Vagina (tissue), 2 donors: Measurements from ENCODE around the gene TRMT44. TPM values are rescaled to one million over a fixed set of nuclear protein-coding genes. Genes with fewer than 3 reads are reported as not detected.

Source experiments
- DNase-seq, 2 donors: peaks; one replicate each; pipeline ENCODE4 v3.0.0-alpha.2; 2017; ENCODE audit errors: extremely low spot score in 2 of 2
- H3K27ac ChIP-seq: fragments of 200-600 bp; sonication (generic); one replicate; pipeline ENCODE4 v1.5.1; 2019
- H3K27me3 ChIP-seq: fragments of 200-600 bp; sonication (generic); one replicate; pipeline ENCODE4 v1.5.1; 2019
- H3K36me3 ChIP-seq, 2 donors: fragments of 200-600 bp; sonication (generic); one replicate each; pipeline ENCODE4 v1.5.1; 2017 to 2019
- H3K4me1 ChIP-seq: fragments of 200-600 bp; sonication (generic); one replicate; pipeline ENCODE4 v1.5.1; 2019
- H3K4me3 ChIP-seq, 2 donors: fragments of 200-600 bp; sonication (generic); 1 replicate in 1 of 2; 2 replicates in 1 of 2; pipeline ENCODE4 v1.5.1; 2016 to 2019
- H3K9me3 ChIP-seq: fragments of 200-600 bp; sonication (generic); one replicate; pipeline ENCODE4 v1.5.1; 2019
- CTCF ChIP-seq, 3 experiments: fragments of 450-650 bp in 2 of 3; fragments of 200-600 bp in 1 of 3; sonication (generic) in 1 of 3; IDR thresholded peaks; one replicate each; pipeline ENCODE4 v1.5.1; 2017 to 2019; ENCODE audit warnings: antibody characterized with exemption in 3 of 3, mild to moderate bottlenecking in 2 of 3, moderate library complexity in 2 of 3
- POLR2A ChIP-seq, 2 donors: fragments of 450-650 bp; IDR thresholded peaks; one replicate each; pipeline ENCODE4 v1.6.1; 2017; ENCODE audit warnings: antibody characterized with exemption in 2 of 2, mild to moderate bottlenecking in 2 of 2, moderate library complexity in 2 of 2
- POLR2AphosphoS5 ChIP-seq, 2 donors: sonication (generic); formaldehyde crosslinking; IDR thresholded peaks; one replicate each; pipeline ENCODE4 v1.9.0; 2017; ENCODE audit warnings: antibody characterized with exemption in 2 of 2, mild to moderate bottlenecking in 2 of 2, low read depth in 1 of 2; ENCODE audit not compliant: insufficient read depth in 1 of 2
- intact Hi-C: fragments of 100-400 bp; cut with DNase I; formaldehyde crosslinking; loops from one replicate; pipeline ENCODE4 v1.15.1; 2023
- small RNA-seq: library from RNA; depleted of rRNA; stranded (forward); fragments of <200 nt; gene quantifications from one replicate; pipeline ENCODE3, GENCODE V24; 2016
- total RNA-seq: library from RNA; depleted of rRNA; stranded (reverse); fragments of >200 nt; gene quantifications from one replicate; pipeline ENCODE4 v1.2.3, GENCODE V29; 2016

The TRMT44 gene
- total RNA-seq, 1 donor from 2014 or later, result 19.2 TPM

- Histone ChIP-seq H3K4me1 (peaks cover 14% of the 10 kb centered on the region), H3K27ac (no peak overlapping the region), H3K4me3 (no peak overlapping the region), H3K36me3 (no peaks in the 10 kb centered on the region), H3K9me3 (no peaks in the 10 kb centered on the region), H3K27me3 (no peaks in the 10 kb centered on the region)
- no peak for TF ChIP-seq CTCF (IDR thresholded peaks at IDR 0.05)
- TF ChIP-seq POLR2A (IDR thresholded peaks at IDR 0.05), result no peak
- TF ChIP-seq POLR2AphosphoS5 (IDR thresholded peaks at IDR 0.05; ENCODE audit: insufficient read depth in 1 of 2, low read depth in 1 of 2), result no peak
- no peak for DNase-seq
- intact Hi-C loops, result no loop called here
These were observed 84.2 kb downstream of the TRMT44 start for GRCh38 chr4:8524595-8525382.

DNA sequence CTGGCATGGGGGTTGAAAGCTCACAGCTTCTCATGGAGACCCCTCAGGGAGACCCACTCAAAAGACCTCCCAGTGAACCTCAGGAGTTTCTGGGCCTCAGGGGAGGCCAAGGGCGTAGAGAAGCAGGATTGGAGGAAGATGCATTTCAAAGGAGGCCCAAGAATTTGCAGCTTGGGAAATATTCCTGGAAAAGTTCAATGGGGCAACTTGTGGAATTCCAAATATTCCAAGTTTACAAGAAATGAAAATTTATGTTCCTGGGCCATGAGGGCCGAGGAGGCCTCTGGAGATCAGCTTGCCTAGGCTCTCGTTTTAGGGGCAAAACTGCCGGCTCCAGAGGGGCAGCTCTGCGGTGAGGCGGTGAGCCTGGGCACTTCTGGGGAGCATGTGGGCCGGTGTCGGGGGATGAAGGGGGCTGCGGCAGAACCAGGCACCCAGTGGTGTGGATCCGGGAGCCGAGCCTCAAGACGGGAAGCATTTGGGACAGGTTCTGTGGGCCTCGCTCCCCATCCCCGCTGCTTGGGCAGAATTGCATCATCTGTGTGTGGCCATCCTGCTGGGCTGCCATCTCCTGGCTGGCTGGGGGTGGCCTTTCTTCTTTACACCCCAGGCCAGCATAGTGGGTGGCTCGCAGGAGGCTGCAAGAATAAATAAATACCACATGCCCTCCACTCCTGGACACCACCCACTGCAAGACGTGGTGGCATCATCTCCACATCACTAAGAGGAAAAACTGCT, 85.0 kb downstream of the TRMT44 start:
- H3K4me1 ChIP-seq, result peaks cover 14% of the 10 kb centered on the region
- DNase-seq, result no peak
- intact Hi-C loops, result no loop called here
- TF ChIP-seq POLR2A (IDR thresholded peaks at IDR 0.05) (no peak), POLR2AphosphoS5 (IDR thresholded peaks at IDR 0.05; ENCODE audit: insufficient read depth in 1 of 2, low read depth in 1 of 2) (no peak), CTCF (IDR thresholded peaks at IDR 0.05) (no peak)
- no peak overlapping the region for H3K27ac ChIP-seq
- no peaks in the 10 kb centered on the region for H3K9me3 ChIP-seq
- H3K4me3 ChIP-seq, result no peak overlapping the region
- H3K36me3 ChIP-seq, result no peaks in the 10 kb centered on the region
- no peaks in the 10 kb centered on the region for H3K27me3 ChIP-seq

Small RNA genes within 50 kb of the gene (small RNA-seq; reads per million reads assigned to genes)
- 0.77 reads per million for gene RNA5SP152

Other genes with a start within 250 kb of the TRMT44 start
- gene SH3TC1, start 241.5 kb upstream of the TRMT44 start, total RNA-seq, result 50.6 TPM
- gene HTRA3, start 171.0 kb upstream of the TRMT44 start, total RNA-seq, result 33.1 TPM
- 46.9 TPM for gene ACOX3, start 54 bp upstream of the TRMT44 start, total RNA-seq
- gene GPR78, start 139.6 kb downstream of the TRMT44 start, total RNA-seq, result 23.1 TPM
- gene CPZ, start 152.0 kb downstream of the TRMT44 start, total RNA-seq, result 26.3 TPM